ENCODE results near the gene PCDHB8.
A peak's percentile ranks its signal among the peaks of the same experiment; 100 is the strongest.
"Not testable (repeated sequence)": the region's sequence is repeated elsewhere in the genome, so short reads cannot be mapped to it uniquely, and the experiment has no call there.

The PCDHB8 gene

DNA sequence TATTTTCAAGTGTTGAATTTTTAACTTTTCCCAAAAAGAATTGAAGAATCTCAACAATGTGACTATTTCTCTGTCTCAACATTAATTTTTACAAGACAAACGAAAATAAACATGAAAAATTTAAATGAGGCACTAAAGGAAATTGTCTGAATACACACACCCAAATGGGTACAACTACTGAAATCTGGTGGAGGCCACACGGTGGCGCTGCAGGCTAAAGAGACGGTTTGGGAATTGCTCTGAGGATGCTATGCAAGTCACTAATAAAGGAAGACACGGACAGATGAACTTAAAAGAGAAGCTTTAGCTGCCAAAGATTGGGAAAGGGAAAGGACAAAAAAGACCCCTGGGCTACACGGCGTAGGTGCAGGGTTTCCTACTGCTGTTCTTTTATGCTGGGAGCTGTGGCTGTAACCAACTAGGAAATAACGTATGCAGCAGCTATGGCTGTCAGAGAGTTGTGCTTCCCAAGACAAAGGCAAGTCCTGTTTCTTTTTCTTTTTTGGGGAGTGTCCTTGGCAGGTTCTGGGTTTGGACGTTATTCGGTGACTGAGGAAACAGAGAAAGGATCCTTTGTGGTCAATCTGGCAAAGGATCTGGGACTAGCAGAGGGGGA, 14.6 kb downstream of the PCDHB8 start, which contains the start of gene PCDHB10:
PCDHB10 (plus strand) TSS at position 244 of the 616 bp plus-strand sequence; CDS start at position 444, 200 bp downstream.
- TF ChIP-seq, protein P1, sequence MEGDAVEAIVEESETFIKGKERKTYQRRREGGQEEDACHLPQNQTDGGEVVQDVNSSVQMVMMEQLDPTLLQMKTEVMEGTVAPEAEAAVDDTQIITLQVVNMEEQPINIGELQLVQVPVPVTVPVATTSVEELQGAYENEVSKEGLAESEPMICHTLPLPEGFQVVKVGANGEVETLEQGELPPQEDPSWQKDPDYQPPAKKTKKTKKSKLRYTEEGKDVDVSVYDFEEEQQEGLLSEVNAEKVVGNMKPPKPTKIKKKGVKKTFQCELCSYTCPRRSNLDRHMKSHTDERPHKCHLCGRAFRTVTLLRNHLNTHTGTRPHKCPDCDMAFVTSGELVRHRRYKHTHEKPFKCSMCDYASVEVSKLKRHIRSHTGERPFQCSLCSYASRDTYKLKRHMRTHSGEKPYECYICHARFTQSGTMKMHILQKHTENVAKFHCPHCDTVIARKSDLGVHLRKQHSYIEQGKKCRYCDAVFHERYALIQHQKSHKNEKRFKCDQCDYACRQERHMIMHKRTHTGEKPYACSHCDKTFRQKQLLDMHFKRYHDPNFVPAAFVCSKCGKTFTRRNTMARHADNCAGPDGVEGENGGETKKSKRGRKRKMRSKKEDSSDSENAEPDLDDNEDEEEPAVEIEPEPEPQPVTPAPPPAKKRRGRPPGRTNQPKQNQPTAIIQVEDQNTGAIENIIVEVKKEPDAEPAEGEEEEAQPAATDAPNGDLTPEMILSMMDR (IDR thresholded peaks at IDR 0.05; ENCODE audit: low read depth, low read length, missing control alignments): peak; percentile 45
- no peak for DNase-seq
- H3K27ac ChIP-seq: no peak within 1 kb of the TSS
- no peak within 1 kb of the TSS for H3K4me3 ChIP-seq (ENCODE audit: low read depth, low read length)
- H3K36me3 ChIP-seq (replicated peaks): no peaks in the 10 kb centered on the region
- no peaks in the 10 kb centered on the region for H3K27me3 ChIP-seq (replicated peaks)
- in situ Hi-C loops (cut with HindIII; ENCODE audit: low pct_ligation_motif_present, low sequenced_read_pairs): no loop called here

DNA sequence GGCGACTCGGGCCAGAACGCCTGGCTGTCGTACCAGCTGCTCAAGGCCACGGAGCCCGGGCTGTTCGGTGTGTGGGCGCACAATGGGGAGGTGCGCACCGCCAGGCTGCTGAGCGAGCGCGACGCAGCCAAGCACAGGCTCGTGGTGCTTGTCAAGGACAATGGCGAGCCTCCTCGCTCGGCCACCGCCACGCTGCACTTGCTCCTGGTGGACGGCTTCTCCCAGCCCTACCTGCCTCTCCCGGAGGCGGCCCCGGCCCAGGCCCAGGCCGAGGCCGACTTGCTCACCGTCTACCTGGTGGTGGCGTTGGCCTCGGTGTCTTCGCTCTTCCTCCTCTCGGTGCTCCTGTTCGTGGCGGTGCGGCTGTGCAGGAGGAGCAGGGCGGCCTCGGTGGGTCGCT, 16.7 kb downstream of the PCDHB8 start:
- in situ Hi-C loops (cut with HindIII; ENCODE audit: low pct_ligation_motif_present, low sequenced_read_pairs); H3K27ac ChIP-seq; H3K36me3 ChIP-seq (replicated peaks); DNase-seq; H3K4me3 ChIP-seq (ENCODE audit: low read depth, low read length); H3K27me3 ChIP-seq (replicated peaks): not testable (repeated sequence)

GRCh38 chr5:141196363-141196762, 18.8 kb downstream of the PCDHB8 start:
- no peak overlapping the region for H3K4me3 ChIP-seq (ENCODE audit: low read depth, low read length)
- H3K27me3 ChIP-seq (replicated peaks): no peaks in the 10 kb centered on the region
- TF ChIP-seq, protein P1 (IDR thresholded peaks at IDR 0.05; ENCODE audit: low read depth, low read length, missing control alignments): no peak
- in situ Hi-C loops (cut with HindIII; ENCODE audit: low pct_ligation_motif_present, low sequenced_read_pairs): no loop called here
- no peak overlapping the region for H3K27ac ChIP-seq
- no peaks in the 10 kb centered on the region for H3K36me3 ChIP-seq (replicated peaks)
- DNase-seq: no peak

DNA sequence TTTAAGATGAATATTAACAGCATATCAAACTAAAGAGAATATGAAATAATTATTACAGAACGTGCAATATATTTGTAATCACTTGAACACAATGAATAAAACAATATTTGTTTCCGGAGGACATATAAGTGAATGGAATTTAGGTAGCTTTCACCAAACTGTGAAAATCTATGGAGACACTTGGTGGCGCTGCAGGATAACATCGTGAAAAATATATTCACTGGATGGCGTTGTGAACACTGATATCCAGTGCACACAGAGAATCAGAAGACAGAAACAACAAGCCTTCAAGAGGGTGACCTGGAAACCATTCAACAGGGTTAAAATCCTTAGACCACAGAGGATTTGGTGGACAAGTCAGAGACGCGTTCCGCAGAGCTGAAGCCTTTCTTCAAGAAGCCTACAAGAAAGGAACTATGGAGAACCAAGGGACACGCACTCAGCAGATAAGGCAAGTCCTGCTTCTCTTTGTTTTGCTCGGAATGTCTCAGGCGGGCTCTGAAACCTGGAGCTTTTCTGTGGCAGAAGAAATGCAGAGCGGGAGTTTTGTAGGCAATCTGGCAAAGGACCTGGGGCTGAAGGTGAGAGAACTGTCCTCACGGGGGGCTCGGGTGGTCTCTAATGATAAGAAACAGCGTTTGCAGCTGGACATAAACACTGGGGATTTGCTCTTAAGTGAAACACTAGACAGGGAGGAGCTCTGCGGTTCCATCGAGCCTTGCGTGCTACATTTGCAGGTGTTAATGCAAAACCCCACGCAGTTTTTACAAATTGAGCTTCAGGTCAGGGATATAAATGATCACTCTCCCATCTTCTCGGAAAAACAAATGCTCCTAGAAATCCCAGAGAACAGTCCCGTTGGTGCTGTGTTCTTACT, 22.0 kb downstream of the PCDHB8 start, which contains the start of gene PCDHB11:
PCDHB11 (plus strand) TSS at position 269 of the 877 bp plus-strand sequence; CDS start at position 417, 148 bp downstream.
- no peaks in the 10 kb centered on the region for H3K36me3 ChIP-seq (replicated peaks)
- TF ChIP-seq, protein P1 (IDR thresholded peaks at IDR 0.05; ENCODE audit: low read depth, low read length, missing control alignments): no peak
- in situ Hi-C loops (cut with HindIII; ENCODE audit: low pct_ligation_motif_present, low sequenced_read_pairs): no loop called here
- no peak within 1 kb of the TSS for H3K4me3 ChIP-seq (ENCODE audit: low read depth, low read length)
- no peaks in the 10 kb centered on the region for H3K27me3 ChIP-seq (replicated peaks)
- no peak for DNase-seq
- no peak within 1 kb of the TSS for H3K27ac ChIP-seq

DNA sequence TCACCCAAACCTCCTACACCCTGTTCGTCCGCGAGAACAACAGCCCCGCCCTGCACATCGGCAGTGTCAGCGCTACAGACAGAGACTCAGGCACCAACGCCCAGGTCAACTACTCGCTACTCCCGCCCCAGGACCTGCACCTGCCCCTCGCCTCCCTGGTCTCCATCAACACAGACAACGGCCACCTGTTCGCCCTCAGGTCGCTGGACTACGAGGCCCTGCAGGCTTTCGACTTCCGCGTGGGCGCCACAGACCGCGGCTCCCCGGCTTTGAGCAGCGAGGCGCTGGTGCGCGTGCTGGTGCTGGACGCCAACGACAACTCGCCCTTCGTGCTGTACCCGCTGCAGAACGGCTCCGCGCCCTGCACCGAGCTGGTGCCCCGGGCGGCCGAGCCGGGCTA, 23.5 kb downstream of the PCDHB8 start:
- H3K36me3 ChIP-seq (replicated peaks); in situ Hi-C loops (cut with HindIII; ENCODE audit: low pct_ligation_motif_present, low sequenced_read_pairs); H3K4me3 ChIP-seq (ENCODE audit: low read depth, low read length); H3K27ac ChIP-seq; DNase-seq; H3K27me3 ChIP-seq (replicated peaks): not testable (repeated sequence)

GRCh38 chr5:141201646-141202045, 24.1 kb downstream of the PCDHB8 start:
- in situ Hi-C loops (cut with HindIII; ENCODE audit: low pct_ligation_motif_present, low sequenced_read_pairs); H3K27me3 ChIP-seq (replicated peaks); H3K4me3 ChIP-seq (ENCODE audit: low read depth, low read length); H3K36me3 ChIP-seq (replicated peaks); H3K27ac ChIP-seq; DNase-seq: not testable (repeated sequence)

DNA sequence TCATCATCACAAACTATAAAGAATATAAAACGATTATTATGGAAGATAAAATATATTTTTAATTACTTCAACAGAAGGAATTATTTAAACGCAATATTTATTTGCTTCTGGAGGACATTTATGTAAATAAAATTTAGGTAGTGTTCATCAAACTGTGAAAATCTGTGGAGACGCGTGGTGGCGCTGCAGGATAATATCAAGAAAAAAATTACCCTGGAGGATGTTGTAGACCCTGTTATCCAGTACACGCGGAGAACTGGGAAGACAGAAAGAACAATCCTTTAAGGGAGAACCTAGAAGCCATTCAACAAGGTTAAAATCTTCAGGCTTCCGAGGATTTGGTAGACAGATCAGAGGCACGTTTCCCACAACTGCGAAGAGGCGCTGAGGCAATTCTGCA, 30.9 kb downstream of the PCDHB8 start, which contains the start of gene PCDHB12:
PCDHB12 (plus strand) TSS at position 242 of the 400 bp plus-strand sequence. CDS start 189 bp downstream, outside the sequence.
- Histone ChIP-seq H3K36me3 (replicated peaks) (no peaks in the 10 kb centered on the region), H3K27me3 (replicated peaks) (no peaks in the 10 kb centered on the region), H3K27ac (no peak within 1 kb of the TSS), H3K4me3 (ENCODE audit: low read depth, low read length) (no peak within 1 kb of the TSS)
- TF ChIP-seq, protein P1 (IDR thresholded peaks at IDR 0.05; ENCODE audit: low read depth, low read length, missing control alignments): no peak
- DNase-seq: no peak
- in situ Hi-C loops (cut with HindIII; ENCODE audit: low pct_ligation_motif_present, low sequenced_read_pairs): no loop called here

DNA sequence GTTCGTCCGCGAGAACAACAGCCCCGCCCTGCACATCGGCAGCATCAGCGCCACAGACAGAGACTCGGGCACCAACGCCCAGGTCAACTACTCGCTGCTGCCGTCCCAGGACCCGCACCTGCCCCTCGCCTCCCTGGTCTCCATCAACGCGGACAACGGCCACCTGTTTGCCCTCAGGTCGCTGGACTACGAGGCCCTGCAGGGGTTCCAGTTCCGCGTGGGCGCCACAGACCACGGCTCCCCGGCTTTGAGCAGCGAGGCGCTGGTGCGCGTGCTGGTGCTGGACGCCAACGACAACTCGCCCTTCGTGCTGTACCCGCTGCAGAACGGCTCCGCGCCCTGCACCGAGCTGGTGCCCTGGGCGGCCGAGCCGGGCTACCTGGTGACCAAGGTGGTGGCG, 32.7 kb downstream of the PCDHB8 start:
- H3K4me3 ChIP-seq (ENCODE audit: low read depth, low read length); H3K27me3 ChIP-seq (replicated peaks); H3K27ac ChIP-seq; in situ Hi-C loops (cut with HindIII; ENCODE audit: low pct_ligation_motif_present, low sequenced_read_pairs); DNase-seq; H3K36me3 ChIP-seq (replicated peaks): not testable (repeated sequence)

- in situ Hi-C loops (cut with HindIII; ENCODE audit: low pct_ligation_motif_present, low sequenced_read_pairs); H3K27me3 ChIP-seq (replicated peaks); H3K4me3 ChIP-seq (ENCODE audit: low read depth, low read length); DNase-seq; H3K27ac ChIP-seq; H3K36me3 ChIP-seq (replicated peaks): not testable (repeated sequence)
Observed at GRCh38 chr5:141210849-141211248, 33.3 kb downstream of the PCDHB8 start.

Measured in brain microvascular endothelial cell (primary cell).